ENCODE results near the gene NUDT14. TPM values are rescaled to one million over a fixed set of nuclear protein-coding genes. Genes with fewer than 3 reads are reported as not detected.

NUDT14 gene
- total RNA-seq, 1 experiment from 2014 or later, result 65.9 TPM

- DNase-seq, result peak in 1 of 2 experiments; percentile 2
- Histone ChIP-seq H3K4me3 (no peak overlapping the region), H3K27me3 (no peaks in the 10 kb centered on the region), H3K36me3 (peaks cover 28% of the 10 kb centered on the region), H3K4me1 (peaks cover 13% of the 10 kb centered on the region), H3K27ac (no peak overlapping the region), H3K9me3 (replicated peaks) (no peaks in the 10 kb centered on the region)
These were observed 33.2 kb downstream of the NUDT14 start for GRCh38 chr14:105147671-105148603.

DNA sequence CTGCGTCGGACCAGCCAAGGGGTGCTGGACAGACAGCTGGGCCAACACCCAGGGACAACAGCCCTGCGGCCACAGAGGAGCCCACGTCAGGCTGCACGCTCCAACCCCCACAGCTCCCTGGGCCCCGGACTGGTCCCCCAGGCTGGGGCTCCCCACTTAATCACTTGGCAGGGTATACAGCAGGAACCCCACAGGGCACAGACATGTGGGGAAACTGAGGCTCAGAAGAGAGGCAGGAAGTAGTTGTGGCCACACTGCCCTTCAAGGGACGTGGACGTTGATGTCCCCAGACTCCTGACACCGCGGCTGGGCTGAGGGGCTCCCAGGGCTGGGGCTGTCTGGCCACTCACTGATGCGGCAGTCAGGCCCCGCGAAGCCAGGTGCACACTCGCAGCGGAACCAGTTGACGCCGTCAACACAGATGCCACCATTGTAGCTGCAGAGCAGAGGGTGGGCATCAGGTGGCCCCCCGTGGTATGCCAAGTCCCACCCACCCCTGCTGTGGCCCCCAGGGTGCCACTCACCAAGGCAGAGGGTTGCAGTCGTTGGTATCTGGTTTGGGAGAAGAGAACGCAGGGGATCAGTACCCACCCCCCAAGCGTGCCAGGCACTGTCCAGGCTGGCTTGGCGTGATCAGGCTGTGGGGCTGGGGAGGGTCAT, 34.0 kb downstream of the NUDT14 start:
- Histone ChIP-seq H3K9me3 (replicated peaks) (no peaks in the 10 kb centered on the region), H3K36me3 (peaks cover 33% of the 10 kb centered on the region)

DNA sequence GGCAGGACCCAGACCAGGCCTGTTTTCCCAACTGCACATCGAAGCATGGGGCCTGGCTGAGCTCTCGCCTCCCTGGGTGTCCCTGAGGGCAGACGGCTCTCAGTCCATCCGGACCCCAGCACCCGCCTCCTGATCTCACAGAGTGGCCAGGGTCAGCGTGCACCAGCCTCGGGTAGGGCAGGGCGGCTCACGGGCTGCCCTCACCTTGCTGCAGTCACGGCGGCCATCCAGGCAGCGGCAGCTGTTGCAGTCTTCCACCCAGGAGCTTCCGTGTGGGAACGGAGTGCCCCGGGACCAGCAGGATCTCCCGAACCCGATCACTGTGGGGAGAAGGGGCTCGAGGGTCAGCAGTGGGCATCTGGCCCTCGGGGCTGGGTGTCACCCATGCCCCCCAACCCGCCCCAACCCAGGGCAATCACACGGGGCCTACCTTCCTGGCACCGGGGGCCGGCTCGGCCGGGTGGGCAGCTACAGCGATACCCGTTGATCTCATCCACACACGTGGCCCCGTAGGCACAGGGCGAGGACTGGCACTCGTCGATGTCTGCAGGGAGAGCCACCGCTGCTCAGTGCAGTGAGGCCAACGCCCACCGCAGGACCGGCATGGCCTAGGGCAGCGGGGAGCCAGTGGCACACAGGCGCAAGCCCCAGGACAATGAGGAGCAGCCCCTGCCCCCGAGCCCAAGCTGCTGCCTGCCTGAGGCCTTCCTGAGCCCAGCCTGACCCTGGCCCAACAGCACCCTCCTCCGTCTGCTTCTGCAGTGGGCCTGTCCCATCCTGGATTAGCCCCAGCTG, 34.7 kb downstream of the NUDT14 start:
- H3K27me3 ChIP-seq, result no peaks in the 10 kb centered on the region
- H3K27ac ChIP-seq, result no peak overlapping the region
- H3K4me3 ChIP-seq, result no peak overlapping the region
- H3K9me3 ChIP-seq (replicated peaks), result no peaks in the 10 kb centered on the region
- peaks cover 40% of the 10 kb centered on the region for H3K36me3 ChIP-seq
- no peaks in the 10 kb centered on the region for H3K4me1 ChIP-seq
- peak in 1 of 2 experiments; percentile 4 for DNase-seq

More for the DNA sequence above, 34.0 kb downstream of the NUDT14 start:
- H3K27me3 ChIP-seq, result no peaks in the 10 kb centered on the region
- peaks cover 5% of the 10 kb centered on the region for H3K4me1 ChIP-seq
- H3K4me3 ChIP-seq, result no peak overlapping the region
- no peak overlapping the region for H3K27ac ChIP-seq
- peak in 1 of 2 experiments; percentile 1 for DNase-seq

DNA sequence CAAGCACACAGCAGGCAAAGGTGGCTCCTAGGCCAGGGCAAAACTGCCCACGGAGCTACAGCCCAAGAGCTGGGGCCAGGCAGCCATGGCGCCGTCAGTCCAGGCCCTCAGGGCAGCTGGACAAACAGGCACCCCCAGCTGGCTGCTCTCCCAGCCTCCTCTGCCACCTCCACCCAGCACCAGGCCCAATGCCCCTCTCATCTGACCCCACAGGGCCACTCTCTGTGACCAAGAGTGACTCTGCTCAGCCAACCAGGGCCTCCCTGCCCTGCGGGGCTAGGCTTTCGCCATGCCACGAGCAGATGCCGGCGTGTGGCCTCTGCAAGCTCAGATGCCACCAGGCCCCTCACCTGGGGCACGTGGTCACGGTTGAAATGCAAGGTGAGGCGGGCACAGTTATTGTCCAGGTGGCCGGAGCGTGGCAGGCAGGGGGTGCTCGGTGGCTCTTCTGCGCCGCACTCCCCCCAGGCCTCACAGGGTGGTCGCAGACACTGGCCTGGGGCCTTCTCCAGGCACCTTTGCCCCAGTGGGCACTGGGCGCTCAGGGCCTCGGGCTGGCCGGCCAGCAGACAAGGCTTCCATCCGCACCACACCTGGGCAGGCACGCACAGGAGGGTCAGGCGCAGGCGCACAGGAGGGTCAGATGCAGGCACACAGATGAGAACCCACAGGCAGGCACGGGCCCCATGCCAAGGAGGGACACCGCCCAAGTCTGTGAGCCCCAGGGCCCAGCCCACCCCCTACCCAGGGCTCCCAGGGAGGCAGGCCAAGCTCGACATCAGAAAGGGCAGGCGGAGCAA, 35.5 kb downstream of the NUDT14 start:
- Histone ChIP-seq H3K27me3 (no peaks in the 10 kb centered on the region), H3K4me3 (no peak overlapping the region), H3K27ac (no peak overlapping the region), H3K4me1 (no peaks in the 10 kb centered on the region), H3K9me3 (replicated peaks) (no peaks in the 10 kb centered on the region), H3K36me3 (peaks cover 46% of the 10 kb centered on the region)
- no peak for DNase-seq

DNA sequence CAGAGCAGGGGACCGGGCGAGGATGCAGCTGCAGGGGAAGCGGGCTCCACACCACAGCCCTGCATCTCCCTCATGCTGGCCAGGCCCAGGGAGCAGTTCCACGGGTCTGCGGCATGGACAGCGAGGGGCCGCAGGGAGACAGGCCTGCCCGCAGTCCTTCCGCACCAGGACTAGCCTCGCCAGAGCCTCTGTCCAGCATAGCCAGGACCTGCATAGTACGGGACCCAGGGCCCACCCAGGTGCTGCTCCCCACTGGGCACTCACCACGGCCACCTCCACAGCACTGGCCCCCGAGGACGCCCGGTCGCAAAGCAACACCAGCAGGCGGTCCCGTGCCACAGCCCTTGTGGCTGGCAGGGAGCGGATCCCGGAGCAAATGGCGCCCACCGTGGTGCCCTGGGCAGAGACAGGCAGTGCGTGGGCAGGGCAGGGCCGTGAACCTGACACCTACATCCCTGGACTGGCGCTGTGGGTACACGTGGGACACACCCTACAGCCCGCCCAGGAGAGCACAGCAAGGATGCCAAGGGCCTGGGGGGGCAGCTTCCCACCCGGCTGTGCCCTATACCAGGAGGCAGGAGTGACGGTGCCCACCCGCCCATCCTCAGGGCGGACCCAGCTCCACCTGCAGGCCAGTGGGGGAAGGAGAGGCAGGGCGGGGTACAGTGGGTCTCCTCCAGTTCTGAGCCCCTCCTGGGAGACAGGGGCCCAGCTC, 36.3 kb downstream of the NUDT14 start:
- H3K36me3 ChIP-seq, result peaks cover 50% of the 10 kb centered on the region
- H3K9me3 ChIP-seq (replicated peaks), result peaks cover 5% of the 10 kb centered on the region; the same call in 1 of the 2 replicates
- H3K27ac ChIP-seq, result no peak overlapping the region
- no peak overlapping the region for H3K4me3 ChIP-seq
- no peaks in the 10 kb centered on the region for H3K4me1 ChIP-seq
- no peaks in the 10 kb centered on the region for H3K27me3 ChIP-seq
- DNase-seq, result peak in 1 of 2 experiments; percentile 1

GRCh38 chr14:105144026-105144665, 37.0 kb downstream of the NUDT14 start:
- Histone ChIP-seq H3K36me3 (peaks cover 50% of the 10 kb centered on the region), H3K27me3 (no peaks in the 10 kb centered on the region), H3K4me1 (no peaks in the 10 kb centered on the region), H3K4me3 (no peak overlapping the region), H3K27ac (no peak overlapping the region), H3K9me3 (replicated peaks) (peaks cover 9% of the 10 kb centered on the region)
- peak in 1 of 2 experiments; percentile 2 for DNase-seq

DNA sequence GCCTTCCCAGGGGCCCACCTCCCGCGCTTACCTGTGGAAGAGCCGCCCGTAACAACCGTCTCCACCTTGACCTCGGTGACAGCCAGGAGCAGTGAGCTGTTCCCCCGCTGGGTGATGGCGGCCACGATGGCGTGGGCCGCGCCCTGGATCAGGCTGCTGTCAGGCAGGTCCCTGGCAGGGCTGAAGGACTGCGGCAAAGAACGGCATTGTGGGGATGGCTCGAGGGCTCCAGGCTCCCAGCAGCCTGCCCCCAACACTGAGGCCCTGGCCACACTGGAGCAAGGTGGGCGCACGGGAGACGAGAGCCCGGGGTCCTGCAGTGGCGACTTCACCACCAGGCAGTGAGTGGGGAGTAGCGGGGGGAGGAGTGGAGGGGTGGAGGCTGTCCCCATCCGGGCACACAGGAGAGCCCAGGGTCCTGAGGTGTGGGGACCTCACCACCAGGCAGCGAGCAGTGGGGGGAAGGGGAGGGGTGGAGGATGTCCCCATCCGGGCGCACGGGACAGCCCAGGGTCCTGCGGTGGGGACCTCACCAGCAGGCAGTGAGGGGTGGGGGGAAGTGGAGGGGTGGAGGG, 37.6 kb downstream of the NUDT14 start:
- Histone ChIP-seq H3K27ac (no peak overlapping the region), H3K4me1 (no peaks in the 10 kb centered on the region), H3K27me3 (no peaks in the 10 kb centered on the region), H3K4me3 (no peak overlapping the region), H3K9me3 (replicated peaks) (peaks cover 9% of the 10 kb centered on the region), H3K36me3 (peaks cover 50% of the 10 kb centered on the region)
- peak in 1 of 2 experiments; percentile 1 for DNase-seq

GRCh38 chr14:105142651-105143450, 38.3 kb downstream of the NUDT14 start:
- Histone ChIP-seq H3K9me3 (replicated peaks) (peaks cover 9% of the 10 kb centered on the region), H3K27me3 (no peaks in the 10 kb centered on the region), H3K27ac (no peak overlapping the region), H3K4me1 (no peaks in the 10 kb centered on the region), H3K4me3 (no peak overlapping the region), H3K36me3 (peaks cover 49% of the 10 kb centered on the region)
- peak in 1 of 2 experiments; percentile 2 for DNase-seq

DNA sequence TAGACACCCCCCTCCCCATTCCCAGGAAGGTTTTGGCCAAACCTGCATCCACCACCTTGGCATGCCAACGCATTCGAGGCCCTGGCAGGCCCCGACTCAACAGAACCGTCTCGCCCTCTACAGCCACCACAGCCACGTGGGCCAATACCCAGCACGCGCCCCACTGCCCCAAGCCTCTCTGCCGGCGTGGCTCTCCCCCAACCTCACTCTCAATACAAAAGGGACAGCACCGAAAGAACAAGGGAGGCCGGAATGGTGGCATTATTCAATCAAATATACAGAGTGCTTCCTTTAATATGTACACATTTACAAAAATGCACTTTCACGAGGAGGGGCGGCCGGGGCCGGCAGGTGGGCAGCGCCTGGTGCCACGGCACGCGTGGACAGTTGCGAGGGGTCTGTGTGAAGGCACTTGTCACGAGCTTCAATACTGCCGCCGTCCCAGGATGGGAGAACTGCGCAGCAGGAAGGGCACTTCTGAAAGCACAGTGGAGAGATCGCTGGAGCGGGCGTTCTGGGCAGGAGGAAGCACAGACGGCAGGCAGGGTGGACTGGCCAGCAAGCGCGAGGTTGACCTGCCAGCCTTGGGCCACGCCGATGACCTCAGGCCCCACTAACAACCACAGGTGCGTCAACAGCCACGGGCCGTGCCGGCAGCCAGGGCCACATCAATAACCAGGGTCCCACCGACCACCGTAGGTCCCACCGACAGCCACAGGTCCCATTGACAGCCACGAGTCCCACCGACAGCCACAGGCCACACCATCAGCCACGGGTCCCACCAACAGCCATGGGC, 39.4 kb downstream of the NUDT14 start:
- Histone ChIP-seq H3K36me3 (peaks cover 47% of the 10 kb centered on the region), H3K27me3 (no peaks in the 10 kb centered on the region), H3K4me1 (no peaks in the 10 kb centered on the region), H3K4me3 (no peak overlapping the region), H3K27ac (no peak overlapping the region), H3K9me3 (replicated peaks) (peaks cover 9% of the 10 kb centered on the region)
- DNase-seq, result no peak

DNA sequence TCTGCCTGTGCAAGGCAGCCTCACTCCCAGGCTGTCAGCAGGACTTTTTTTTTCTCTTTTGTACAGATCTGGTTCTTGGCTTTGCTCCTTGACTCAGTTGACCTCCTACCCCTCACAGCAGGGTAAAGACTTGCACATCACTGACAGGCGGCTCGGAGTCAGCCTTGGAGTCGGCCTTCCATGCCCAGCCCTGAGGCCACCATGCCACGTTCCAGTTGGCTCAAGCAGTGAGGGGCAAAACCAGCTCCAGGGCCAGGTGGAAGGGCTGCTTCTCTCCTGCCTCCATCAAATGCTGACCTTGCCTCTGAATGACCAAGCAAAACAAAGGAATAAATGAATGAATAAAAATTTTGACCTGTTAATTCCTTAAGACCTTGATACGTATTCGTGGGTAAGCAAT, 40.1 kb downstream of the NUDT14 start:
- DNase-seq, result no peak
- H3K9me3 ChIP-seq (replicated peaks), result peaks cover 9% of the 10 kb centered on the region
- no peaks in the 10 kb centered on the region for H3K4me1 ChIP-seq
- H3K27ac ChIP-seq, result no peak overlapping the region
- peaks cover 41% of the 10 kb centered on the region for H3K36me3 ChIP-seq
- H3K27me3 ChIP-seq, result no peaks in the 10 kb centered on the region
- H3K4me3 ChIP-seq, result no peak overlapping the region

DNA sequence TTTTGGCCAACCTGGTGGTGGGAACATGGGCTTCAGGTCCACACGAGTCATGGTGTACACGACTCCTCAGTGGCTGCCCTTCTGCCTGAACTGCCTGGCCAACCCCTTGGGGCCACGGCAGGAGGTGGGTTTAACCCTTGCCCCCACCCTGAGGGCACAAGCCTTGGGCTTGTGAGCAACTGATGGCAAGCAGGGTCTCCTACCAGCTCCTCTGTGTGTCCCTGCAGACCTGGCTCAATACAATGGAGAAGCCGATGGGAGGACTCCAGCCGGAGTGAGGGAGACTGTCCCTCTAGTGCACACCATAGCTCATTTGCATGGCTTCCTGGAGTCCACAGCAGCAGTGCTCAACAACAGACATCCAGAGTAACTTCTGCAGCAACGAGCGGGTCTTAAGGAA, 40.5 kb downstream of the NUDT14 start:
- no peak overlapping the region for H3K4me3 ChIP-seq
- no peaks in the 10 kb centered on the region for H3K27me3 ChIP-seq
- peaks cover 9% of the 10 kb centered on the region for H3K9me3 ChIP-seq (replicated peaks)
- H3K27ac ChIP-seq, result no peak overlapping the region
- no peaks in the 10 kb centered on the region for H3K4me1 ChIP-seq
- peaks cover 41% of the 10 kb centered on the region for H3K36me3 ChIP-seq
- no peak for DNase-seq

GRCh38 chr14:105139831-105140239, 41.3 kb downstream of the NUDT14 start:
- no peak for DNase-seq
- Histone ChIP-seq H3K27ac (no peak overlapping the region), H3K36me3 (peaks cover 36% of the 10 kb centered on the region), H3K27me3 (no peaks in the 10 kb centered on the region), H3K9me3 (replicated peaks) (peaks cover 9% of the 10 kb centered on the region), H3K4me3 (no peak overlapping the region), H3K4me1 (no peaks in the 10 kb centered on the region)
